GM19193 (cell line): ENCODE results near the gene IBA57.

Experiments used
- POLR2A ChIP-seq: IDR thresholded peaks from 4 replicates; pipeline ENCODE4 v1.6.1; 2011; ENCODE audit not compliant: insufficient read depth, insufficient read length; ENCODE audit errors: extremely low read depth

Gene IBA57

DNA sequence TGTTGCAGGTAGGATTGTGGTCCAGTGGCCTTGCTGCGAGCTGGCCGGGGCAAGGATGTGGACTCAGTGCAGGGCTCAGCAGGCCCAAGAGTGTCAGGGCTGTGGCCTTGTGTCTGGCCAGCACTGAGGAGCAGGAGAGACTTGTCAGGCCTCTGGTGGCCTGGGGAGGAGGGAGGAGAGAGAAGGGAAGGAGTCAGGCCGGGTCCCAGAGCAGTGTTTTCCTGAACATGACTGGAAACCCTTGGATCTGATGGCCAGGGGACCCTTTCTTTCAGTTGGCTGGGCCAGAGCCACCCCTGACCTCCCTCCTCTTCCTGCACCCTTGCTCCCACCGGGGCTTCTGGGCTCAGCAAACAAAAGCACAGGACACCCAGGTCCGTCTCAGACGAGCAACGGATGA lies 5.1 kb downstream of the IBA57 start:
- TF ChIP-seq POLR2A = no peak

DNA sequence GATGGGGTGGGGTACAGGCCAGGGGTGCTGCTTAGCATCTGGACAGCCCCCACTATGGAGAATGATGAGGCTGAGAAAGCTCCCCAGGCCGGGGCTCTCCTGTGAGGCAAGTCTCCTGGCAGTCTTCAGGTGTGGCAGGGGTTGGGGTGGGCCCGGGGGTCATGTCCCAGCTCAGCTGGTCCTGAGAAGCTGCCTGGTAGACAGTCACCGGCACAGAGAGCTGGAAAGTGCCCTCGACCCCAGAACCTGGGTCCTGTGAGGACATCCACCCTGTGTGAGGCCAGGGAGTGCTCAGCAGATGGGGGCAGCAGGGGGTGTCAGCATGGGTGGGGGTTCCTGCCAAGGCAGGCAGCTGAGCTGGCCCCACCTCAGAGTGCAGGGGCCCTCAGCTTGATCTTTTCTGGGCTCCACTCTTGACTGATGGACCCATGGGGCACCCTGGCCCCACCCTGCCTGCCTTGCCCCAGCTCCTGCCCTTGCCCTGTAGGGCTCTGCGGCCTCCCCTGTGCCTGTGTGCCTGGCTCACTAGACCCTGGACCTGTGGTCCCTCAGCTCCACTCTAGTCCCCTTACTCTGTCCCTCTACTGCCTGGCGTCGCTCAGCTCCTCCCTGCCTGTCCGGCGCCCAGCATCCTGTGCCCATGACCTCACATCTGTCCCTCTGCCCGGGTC lies 5.8 kb downstream of the IBA57 start:
- TF ChIP-seq POLR2A = no peak

DNA sequence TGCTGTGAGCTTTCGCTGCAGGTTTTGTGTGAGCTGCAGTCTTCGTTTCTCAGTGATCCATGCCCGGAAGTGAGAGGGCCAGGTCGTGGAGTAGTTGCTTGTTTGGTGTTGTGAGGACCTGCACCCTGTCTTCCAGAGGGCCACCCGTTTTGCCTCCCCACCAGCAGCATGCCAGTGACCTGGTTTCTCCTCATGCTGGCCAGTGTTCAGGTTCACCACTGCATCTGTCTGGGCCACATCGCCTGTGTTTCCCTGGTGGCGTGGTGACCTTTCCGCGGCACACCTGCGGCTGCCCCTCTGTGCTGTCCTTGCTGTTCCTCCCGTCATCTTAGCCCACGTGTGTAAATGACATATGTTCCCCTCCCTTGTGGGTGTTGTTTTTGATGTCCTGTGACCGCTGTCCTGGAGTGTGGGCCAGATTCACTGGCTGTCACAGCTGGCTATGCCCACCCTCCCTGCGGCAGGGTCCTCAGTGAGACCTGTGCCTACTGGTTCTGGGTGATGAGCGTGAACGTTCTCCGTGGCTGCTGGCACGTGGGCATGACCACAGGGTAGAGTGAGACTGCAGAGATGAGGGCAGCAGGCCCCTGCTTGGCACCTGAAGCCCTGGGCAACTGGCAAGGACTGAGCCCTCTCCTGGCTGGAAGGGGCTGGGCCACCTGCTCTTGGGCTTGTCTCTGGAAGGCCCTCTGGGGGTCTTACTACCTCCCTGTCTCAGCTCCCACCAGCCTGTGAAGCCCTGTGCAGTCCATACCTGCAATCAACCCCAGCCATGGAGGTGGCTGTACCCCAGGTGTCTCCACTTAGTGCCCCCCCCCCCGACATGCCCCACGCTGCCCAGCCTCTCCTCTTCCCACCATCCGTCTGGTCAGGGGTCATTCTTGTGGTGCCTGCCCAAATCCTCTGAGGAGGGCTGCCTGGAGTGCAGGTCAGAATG lies 7.3 kb downstream of the IBA57 start:
- no peak for TF ChIP-seq POLR2A

DNA sequence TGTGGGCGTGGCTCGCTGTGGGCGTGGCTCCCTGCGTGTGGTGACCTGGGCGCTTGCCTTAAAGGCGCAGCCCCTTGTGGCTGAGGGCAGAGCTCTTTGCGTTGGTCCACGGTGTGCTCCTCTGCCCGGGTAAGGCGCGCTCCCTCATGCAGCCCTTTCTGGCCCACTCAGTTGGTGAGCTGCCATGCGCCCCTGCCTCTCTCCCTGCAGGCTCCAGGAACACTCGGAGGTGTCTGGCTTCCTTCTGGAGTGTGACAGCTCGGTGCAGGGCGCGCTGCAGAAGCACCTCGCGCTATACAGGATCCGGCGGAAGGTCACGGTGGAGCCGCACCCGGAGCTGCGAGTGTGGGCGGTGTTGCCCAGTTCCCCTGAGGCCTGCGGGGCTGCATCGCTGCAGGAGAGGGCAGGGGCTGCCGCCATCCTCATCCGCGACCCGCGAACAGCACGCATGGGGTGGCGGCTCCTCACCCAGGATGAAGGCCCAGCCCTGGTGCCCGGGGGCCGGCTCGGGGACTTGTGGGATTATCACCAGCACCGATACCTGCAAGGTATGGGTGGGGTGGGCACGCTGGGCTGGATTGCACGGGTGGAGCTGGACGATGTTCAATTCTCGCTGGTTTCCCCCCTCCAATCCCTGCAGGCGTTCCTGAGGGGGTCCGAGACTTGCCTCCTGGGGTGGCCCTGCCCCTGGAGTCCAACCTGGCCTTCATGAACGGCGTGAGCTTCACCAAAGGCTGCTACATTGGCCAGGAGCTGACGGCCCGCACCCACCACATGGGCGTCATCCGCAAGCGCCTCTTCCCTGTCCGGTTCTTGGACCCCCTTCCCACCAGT lies 9.1 kb downstream of the IBA57 start:
- TF ChIP-seq POLR2A = no peak

DNA sequence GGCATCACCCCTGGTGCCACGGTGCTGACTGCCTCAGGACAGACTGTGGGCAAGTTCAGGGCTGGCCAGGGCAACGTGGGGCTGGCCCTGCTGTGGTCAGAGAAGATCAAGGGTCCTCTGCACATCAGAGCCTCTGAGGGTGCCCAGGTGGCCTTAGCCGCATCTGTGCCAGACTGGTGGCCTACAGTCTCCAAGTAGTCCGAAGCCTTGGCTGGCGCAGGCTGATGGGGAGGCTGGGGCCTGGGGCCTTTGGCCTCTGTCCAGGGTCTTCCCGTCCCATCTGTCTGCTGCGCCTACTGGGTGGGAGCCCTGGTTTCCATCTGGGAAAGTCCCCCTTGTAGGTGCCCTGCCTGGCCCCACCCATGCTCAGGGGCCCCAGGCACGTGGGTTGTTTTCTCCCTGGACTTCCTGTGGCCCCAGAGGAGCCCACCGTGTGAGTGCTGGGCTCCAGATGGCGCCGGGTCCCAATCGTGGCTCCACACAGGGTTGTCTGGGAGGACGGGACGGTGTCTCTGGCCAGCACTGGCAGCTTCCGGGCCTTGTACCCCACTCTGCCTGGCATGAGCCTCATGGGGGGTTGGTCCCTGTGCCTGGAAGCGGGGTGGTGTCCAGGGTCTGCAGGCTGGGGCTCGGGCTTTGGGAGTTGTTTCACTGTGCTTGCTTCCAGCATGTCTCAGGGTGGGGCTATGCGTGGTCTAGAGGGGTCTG lies 9.9 kb downstream of the IBA57 start:
- no peak for TF ChIP-seq POLR2A

DNA sequence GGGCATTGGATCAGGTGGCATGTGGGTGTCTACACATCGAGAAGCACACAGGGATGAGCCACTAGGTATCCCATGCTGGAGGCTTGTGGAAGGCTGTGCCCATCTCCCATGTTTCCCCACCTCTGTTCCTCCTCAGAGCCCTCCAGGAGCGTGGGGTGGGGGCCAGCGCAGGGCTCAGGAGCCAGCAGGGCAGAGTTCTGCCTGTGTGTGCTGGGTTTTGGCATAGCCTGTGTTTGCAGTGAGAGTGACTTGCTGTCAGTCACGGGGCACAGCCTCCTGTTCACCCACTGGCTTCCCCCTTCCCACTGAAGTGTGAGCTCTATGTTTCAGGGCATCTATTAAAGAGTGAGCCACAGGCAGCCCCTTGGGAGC lies 10.4 kb downstream of the IBA57 start:
- no peak for TF ChIP-seq POLR2A

DNA sequence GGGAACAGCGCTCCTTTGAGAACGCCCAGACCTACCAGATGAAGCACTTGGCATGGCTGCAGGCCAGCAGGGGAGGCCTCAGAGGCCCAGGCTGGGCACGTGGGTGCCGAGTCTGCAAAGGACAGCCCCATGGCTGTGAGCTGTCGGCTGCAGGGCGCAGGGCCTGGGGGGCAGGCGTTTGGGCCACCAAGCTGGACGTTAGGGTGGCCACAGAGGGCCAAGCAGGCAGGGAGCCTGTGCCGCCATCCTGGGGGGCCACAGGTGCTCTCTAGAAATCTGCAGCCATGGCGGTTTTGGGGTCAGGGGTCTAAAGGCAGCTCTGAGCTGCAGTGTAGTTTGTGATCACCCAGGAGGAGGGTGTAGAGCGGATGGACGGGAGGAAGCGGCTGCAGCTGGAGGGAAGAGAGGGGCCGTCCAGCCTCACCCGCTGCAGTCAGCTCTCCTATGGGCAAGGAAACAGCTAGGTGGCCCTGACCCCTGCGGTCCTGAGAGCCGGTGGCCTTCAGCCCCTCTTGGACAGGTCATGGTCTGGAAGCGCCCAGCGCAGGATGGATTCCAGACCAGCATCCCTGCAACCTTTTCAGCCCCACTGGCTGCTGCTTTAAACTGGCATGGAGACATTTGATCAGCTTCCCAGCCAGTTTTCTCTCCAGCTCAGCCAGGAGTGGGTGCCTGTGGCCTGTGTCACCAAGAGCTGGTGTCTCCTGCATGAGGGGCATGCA lies 11.0 kb downstream of the IBA57 start:
- no peak for TF ChIP-seq POLR2A

DNA sequence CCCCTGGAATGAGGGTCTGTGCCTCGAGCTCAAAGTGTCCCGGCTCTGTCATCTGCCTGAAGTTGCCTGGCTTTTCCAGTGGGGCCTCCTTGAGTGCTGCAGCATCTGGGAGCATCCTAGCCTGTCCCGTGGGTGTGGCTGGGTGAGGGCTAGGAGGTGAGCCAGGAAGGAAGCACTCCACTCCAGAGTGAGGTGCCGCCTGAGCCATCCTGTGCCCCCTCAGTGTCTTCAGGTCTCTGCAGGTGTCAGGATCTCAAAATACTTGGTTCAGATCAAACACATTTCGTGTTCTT lies 11.5 kb downstream of the IBA57 start:
- no peak for TF ChIP-seq POLR2A

DNA sequence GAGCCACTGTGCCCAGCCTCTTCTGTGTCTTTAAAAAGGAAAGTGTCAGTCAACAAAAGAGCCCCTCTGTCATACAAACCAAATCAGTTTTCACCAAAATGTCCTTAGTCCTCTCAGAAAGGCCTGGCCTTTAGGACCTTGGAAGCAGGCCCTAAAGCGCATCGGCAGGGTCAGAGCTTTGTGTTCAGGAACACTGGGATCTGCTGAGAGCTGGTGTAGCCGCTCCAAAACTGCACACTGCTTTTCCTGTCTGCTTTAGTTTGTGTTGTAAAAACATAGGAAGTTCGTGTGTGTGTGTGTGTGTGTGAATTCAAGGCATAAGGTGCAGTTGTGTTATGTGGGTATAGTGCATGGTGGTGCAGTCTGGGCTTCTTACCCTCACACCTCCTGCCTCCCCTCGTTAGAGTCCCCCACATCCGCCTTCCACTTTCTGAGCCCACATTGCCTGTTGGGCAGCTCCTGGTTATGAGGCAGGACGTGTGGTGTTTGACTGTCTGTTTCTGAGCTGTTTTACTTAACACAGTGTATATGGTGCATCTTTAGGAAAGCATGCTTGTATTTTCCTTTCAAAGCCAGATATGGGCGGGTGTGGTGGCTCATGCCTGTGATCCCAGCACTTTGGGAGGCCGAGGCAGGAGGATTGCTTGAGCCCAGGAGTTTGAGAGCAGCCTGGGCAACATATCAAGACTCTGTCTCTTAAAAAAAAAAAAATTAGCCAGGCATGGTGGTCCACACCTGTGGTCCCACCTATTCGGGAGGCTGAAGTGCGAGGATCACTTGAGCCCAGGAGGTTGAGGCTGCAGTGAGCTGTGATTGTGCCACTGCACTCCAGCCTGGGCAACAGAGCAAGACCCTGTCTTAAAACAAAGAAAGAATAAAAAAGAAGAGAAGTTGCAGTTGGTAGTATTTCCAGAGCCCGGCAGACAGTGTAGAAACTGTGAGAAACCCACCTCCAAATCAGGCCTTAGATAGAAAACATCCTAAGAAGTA lies 12.4 kb downstream of the IBA57 start:
- TF ChIP-seq POLR2A = no peak

DNA sequence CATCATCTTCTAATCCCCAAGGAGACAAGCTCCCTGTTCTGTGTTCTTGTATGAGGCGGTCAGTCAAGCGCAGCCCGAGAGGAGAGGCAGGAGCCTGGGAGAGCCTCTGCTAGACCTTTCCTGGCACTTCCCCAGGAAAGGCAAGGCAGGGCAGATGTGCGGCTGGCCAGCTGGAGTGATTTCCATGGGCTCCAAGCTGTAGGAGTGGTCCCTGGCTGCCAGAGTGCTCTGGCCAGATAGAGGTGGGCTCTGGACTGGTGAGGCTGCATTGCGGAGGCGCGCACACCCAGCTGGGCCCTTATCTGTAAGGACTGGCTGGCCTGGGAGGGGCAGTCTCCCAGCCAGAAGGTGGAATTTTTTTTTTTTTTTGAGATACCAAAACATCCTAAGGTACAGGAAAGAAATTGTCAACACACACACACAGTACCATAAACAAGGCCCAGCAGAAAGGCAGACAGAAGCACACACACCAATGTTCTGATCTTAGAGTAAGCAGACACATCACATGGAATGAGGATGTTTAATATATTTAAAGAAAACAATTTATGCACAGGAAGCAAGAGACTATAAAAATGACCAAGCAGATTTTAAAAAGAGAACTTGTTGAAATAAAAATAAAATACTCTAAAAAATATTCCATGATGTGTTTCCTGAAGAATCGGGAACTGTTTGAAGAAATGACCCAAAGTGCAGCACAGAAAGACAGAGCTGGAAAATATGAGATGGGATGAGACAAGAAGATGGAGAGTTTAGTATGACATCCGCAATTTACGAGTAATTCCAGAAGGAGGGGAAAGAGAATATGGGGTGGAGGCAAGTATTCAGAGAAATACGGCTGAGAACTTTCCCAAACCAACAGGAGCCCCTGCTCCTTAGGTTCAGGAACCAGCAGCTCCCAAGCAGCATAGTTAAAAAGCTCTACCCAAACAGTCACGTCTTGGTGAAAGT lies 13.4 kb downstream of the IBA57 start:
- no peak for TF ChIP-seq POLR2A

DNA sequence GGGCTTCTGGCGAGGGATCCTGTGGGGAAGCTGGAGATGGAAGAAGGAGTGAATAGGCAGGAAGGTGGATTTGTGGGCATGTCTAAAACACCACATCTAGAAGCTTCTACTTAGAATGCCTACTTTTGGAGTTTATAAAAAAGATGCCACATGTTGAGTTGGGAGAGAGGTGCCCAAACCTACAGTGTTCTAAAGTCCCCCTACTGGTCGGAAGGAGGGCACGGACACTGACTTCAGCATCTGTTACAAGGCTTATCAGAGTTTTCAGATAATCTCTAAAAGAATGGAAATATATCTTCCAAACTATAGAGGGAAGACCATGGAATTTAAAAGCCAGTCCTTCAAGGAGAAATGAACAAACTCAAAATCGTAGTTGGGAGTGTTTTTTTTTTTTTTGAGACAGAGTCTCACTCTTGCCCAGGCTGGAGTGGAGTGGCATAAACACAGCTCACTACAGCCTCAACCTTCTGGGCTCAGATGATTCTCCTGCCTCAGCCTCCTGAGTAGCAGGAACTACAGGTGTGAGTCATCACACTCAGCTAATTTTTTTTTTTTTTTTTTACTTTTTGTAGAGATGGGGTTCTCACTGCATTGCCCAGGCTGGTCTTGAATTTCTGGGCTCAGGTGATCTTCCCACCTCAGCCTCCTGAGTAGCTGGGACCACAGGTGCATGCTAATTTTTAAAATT lies 14.8 kb downstream of the IBA57 start:
- TF ChIP-seq POLR2A = no peak
